Measurements from ENCODE around the gene ARHGAP42.

The ARHGAP42 gene

DNA sequence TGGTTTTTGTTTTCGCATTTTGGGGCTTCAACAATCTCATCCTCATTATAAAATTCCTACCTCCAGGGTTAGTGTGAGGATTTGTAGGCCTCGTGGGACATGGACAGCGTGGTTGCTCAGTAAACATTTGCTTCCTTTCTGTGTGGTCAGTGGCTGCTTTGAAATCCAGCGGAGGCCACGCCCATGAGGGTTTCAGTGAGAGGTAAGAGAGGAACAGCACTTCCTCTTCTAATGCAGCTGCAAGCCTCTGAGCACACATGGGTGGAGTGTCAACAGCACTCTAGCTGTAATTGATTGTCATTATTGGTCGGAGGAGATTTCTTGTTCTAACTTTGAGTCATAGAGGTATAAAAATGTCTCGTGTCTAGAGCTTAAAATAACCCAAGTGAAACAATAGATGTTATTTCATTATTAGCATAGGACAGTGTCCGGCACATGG, 6.0 kb upstream of the ARHGAP42 start:
- DNase-seq (ENCODE audit: low read depth in 2 of 2): no peak

DNA sequence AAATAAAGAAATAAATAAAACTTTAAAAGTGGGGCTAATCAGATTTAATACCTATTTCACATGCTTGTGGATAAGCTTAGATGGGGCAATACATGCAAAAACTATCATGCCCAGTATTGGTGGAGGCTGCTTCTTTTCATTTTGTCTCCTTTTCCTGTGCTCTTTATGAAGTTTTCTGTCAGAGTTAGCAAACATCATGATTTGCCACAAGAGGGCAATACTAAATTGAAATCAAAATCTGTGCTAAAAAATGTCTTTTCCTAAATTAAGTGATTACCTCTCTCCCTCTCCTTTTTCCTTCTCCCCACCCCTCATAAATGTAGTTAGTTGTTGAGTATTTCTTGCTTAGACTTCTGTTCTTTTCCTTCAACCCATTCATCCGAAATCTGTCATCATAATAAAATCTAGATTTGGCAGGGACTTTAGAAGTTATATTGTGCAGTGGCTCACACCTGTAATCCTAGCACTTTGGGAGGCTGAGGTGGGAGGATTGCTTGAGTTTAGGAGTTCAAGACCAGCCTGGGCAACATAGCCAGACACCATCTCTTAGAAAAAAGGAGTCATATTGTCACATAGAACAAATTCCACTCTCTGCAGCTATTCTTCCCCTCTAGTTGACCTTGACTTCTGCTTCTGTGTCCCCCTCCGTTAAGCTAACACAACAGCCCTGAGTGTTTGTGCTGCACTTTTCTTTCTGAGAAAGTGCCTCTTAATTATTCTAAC, 4.7 kb upstream of the ARHGAP42 start:
- DNase-seq (ENCODE audit: low read depth in 2 of 2): no peak

DNA sequence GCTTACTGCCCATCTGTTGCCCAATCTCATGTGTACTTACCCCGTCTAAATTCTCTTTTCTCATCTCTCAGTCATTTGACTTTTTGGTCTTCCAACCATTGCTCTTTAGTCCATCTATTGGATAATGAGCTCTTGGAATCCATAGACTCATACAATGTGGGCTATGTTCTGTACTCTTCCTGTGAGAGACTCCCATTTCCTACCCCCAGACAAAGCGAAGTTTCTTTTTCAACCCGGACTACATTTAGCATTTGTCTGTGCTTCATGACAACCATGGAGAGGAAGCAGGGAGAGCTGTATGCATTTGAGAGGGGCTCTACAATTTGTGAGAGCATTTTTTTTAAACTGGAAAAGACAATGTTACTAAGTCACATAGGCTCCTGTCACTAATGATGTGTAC, 4.0 kb upstream of the ARHGAP42 start:
- DNase-seq (ENCODE audit: low read depth in 2 of 2): no peak

DNA sequence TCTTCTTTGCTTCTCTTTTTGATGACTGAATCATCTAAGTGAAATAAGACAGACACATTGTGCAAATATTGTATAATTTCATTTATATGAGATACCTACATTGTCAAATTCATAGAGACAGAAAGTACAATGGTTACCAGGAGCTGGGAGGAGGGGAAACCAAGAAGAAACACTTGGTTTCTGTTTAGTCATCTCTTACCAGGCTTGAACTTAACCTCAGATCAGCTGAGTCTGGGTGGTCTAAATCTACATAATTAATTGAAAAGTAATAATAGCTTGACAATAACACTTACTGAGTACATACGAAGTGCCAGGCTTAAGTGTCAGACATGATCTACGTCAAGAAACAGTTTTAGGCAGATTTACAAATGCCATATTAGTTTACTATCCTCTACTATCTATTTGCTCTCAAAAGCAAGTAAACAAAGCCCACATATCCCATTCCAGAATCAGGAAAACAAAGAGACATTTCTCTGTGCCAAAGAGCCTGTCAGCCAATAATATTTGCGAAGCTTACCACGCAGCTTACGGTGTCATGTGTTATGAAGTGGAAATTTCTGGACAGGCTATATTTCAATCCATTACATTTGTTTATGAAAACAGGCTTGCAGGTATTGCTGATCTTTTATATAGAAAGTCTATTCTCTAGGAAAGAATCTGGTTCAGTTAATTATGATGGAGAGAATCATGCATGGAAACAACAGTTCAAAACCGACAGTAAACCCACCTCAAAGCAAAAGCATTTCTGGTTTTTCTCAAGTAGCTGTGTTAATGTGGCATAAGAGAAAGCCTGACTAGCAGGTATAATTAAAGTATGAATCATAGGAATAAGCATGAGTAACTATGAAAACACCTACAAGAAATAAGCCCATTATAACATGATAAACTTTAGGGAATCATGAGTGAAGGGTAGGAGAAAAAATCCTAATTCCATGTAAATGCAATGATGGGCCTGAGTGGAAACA, 2.7 kb upstream of the ARHGAP42 start:
- DNase-seq (ENCODE audit: low read depth in 2 of 2): no peak

DNA sequence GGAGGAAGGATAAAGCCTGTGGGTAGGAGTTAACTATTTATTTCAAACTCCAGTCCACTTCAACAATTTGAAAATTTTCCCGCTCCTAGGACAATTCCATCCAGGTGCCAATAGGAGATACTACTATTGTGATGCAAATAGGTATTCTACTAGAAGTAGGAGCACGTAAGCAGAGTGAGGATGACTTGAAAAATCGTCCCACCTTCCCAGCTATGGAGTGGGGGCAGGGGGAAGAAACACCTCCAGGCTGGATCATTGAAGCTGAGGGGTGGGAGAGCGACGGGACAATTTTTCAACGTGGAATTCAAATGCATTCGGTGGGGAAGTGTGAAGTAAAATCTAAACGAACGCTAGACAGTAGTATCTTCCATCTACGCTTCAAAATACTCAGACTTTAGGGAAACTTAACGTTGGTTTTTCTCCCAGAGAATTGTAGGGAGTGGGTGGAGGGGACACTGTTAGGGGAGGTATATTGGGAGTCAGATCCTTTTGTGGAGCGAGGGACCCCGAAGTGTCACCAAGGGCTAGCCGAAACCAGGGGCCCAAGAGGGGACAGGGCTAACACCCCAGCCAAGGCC, 523 bp upstream of the ARHGAP42 start:
- DNase-seq (ENCODE audit: low read depth in 2 of 2): no peak

DNA sequence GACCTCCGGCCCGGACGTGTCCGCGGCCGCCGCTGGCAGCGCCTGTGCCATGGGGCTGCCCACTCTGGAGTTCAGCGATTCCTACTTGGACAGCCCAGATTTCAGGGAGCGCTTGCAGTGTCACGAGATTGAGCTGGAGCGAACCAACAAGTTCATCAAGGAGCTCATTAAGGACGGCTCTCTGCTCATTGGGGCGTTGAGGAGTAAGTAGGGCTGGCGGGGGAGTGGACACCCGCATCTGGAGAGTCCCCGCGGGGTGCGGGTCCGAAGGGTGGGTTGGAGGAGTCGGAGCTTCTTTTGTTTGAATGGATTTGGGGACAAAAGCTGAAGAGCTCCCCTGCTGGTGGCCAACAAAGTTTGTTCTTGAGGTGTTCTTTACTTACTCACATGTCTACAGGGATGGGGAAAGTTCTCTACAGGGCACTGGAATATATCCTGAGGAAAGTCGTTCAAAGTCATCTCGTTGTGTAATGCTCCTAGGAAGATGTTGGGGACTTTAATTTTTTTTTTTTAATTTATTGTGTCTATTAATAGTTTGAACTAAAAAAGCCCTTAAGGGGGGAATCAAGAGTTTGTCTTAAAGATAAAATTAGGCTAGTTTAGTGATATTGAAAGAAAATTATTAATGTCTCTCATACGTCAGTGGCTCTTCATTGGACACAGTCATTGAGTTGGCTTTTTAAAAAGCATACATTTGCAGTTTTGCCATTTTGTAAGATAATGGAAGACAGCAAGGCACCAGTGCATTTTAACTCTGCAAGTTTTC, 725 bp downstream of the ARHGAP42 start:
- DNase-seq (ENCODE audit: low read depth in 2 of 2): no peak

DNA sequence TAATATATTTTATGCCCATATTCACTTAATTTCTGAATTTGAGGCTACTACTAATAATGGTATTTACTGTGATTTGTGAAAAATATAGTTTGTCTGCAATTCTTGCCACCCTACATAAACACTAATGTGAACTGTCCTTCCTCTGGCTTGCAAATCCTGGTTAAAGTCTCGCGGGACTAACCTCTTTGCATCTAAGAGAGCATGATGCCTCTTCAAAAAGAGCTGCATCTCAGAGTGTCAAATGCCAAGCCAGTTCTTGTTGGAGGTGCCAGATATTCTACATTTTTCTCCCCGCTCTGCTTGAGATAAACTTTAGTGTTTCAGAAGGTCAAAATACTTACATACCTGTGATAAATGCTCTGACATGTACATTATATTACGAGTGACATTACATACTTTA, 2.1 kb downstream of the ARHGAP42 start:
- no peak for DNase-seq (ENCODE audit: low read depth in 2 of 2)

DNA sequence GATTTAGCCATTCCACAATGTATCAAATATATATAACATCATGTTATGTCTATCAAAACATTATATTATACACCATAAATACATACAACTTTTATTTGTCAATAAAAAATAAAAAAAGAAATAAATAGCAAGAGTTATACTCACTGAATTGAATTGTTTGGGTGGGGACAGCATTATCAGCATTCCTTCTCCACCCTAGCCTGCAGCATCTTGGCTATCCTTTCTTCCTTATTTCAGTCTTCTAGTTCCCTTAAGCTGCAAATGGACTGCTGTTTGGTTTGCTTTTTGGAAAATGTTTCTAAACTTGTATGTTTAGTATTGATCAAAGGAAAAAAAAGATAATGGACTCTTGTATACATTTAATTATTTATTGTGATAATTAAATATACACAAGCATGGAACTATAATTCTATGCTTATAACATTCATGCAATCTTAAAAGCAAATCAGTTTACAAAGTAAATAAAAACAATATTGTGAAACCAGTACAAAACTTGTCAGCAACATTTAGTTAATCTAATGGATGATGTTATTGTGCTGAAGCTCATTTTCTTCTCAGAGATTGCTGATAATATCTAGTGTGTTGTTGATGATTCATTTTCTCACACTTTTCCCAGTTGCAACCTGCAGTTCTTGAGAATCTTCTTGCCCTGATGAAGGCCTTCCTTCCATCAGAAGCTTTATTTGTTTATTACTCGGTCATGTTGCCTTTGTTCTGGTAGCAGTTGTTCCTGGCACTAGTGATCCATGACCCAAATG, 5.0 kb downstream of the ARHGAP42 start:
- no peak for DNase-seq (ENCODE audit: low read depth in 2 of 2)

DNA sequence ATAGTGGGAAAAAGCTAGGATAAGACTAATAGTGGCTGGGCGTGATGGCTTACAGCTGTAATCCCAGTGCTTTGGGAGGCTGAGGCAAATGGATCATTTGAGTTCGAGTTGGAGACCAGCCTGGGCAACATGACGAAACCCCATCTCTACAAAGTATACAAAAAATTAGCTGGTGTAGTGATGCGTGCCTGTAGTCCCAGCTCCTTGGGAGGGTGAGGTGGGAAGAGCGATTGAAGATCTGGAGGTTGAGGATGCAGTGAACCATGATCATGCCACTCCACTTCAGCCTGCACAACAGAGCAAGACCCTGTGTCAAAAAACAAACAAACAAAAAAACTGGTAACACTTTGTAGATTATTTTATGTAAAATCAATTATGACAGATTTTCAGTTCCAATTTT, 8.8 kb downstream of the ARHGAP42 start:
- DNase-seq (ENCODE audit: low read depth in 2 of 2): no peak

DNA sequence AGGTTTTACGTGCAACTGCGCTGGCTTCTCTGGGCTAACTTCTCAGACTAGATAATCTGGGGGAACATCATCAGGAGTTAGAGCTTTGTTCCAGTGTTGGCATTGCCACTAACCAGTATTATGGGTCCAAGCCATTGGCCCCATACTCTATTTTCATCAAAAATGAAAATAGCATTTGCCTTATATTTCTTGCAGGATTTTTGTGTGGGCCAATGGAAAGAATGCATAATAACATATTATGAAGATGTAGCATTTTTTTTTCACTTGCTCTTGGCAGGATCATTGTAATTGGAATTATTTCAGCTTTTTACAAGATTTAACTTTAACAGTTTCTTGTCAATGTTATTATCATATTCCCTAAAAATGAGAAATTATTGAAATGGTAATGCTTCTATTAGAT, 16.1 kb downstream of the ARHGAP42 start:
- DNase-seq (ENCODE audit: low read depth in 2 of 2): no peak

DNA sequence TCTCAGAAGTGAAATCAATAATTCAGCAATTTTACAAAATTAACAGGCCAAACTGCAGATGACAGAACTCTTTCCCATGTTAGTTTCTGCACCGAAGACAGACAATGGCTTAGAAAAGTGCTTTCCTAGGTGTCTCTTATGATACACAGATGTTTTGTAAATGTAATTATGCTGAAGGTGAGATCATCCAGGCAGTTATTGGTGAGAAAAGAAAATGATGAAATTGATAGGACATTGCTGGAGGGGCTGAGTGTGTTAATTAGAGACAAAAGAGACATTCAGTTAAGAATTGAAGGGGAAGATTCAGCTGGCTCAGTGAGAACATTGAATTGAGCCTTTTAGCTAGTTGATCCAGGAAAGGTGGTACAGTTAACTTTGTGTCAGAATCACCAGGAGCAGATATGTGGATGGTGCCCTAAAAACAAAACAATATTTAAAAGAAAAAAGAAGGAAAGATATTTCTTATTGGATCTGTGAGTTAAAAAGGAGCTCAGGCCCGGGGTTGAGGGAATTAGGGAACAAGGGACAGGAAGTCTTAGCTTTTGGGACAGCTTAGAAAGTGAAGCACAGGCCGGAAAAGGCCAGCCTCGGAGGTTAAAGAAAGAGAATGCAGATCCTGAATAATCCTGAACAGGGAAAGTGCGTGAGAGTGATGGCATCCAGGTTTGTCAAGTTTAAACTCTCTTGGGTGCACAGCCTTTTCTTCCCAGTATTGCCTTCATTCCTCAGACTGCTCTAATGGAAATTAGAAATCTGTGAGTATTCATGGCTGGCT, 16.9 kb downstream of the ARHGAP42 start:
- no peak for DNase-seq (ENCODE audit: low read depth in 2 of 2)

DNA sequence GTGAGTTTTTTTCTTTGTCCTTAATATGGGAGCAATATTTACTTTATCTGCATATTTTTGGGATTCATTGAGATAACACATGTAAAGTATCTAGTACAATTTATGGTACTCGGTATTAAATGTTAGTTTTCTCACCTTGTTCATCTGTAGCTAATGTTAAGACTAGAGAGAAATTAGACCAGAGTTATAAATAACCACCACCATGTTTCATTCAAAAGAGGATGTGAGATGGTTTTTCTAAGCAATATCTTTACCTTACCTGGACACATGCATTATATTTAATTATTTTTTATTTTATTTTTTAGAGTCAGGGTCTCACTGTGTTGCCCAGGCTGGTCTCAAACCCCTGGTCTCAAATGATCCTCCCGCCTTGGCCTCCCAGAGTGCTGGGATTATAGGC, 18.4 kb downstream of the ARHGAP42 start:
- no peak for DNase-seq (ENCODE audit: low read depth in 2 of 2)

DNA sequence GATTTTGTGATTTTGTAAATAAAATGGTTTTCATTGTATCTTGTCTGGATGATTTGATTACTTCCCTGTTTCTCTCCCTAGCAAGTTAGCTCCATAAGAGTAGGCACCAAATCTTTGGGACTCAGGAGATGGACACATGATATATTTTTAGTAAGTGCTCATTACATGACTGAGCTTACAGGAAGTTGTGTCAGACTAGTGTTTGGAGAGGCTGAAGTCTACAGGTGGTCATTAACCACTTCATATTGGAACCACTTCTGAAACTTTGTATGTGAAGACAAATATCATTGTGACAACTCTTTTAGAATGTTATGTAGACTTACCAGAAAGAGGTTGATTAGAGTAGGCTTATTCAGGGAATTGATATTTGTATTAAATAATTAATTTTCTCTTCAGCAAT, 19.1 kb downstream of the ARHGAP42 start:
- DNase-seq (ENCODE audit: low read depth in 2 of 2): no peak

DNA sequence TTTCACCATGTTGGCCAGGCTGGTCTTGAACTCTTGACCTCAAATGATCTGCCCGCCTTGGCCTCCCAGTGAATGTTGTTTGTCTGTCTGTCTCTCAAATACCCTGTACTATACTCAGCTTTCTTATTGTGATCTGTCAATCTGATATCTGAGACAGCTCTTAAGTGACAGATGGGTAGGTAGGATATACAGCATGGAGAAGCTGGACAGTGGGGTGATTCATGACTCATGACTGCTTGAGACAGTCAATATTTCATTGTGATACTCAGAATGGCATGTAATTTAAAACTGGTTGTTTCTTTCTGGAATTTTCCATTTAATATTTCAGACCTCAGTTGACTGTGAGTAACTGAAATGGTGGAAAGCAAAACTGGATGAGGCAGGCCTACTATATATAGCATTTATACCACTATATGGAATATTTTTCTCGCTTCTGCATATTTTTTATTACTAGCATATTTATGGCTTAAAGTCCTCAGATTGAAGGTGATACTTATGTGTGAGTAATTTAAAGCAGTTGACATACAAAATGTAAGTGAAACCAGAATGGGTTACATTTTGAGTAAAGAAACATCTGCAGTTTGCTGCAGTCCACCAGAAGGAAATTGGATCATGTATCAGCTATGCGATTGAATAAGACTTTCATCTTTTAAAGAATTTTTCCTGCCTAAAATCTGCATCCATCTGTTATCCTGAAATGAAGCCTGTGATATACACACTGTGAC, 22.3 kb downstream of the ARHGAP42 start:
- DNase-seq (ENCODE audit: low read depth in 2 of 2): no peak

DNA sequence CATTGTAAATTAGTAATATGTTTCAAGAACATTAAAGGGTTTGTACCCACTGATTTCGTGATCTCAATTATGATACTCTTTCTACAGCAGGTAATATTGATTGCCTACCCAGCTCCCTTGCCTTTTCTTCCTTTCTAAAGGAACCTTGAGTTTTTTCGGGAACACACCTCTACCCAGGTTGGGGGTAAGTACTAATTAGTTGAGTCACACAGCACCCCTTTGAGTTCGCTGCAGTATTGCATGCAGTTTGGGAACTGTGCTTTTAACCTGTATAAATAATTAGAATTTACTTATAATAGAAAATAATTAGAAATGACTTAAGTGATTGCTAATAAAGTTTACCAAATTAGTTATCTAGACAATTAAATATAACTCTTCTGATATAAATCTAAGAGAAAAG, 24.9 kb downstream of the ARHGAP42 start:
- DNase-seq (ENCODE audit: low read depth in 2 of 2): no peak

DNA sequence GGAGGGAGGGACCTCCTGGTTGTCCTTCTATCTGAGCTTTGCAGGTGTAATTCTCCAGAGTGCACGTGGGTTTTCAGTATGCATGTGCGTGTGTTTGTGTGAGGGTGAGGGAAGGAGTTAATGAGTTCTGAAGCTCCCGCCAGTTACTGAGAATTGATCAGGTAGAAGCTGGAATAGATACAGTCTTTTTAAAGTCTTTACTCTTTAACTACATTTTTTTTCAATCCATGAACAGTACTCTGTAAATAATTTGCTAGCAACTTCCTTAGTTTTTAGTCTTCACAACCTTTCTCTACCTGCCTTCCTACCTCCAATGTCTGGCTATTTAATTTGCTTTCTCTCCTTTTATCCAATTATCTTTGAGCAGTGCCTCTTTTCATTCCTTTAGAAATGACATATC, 25.5 kb downstream of the ARHGAP42 start:
- DNase-seq (ENCODE audit: low read depth in 2 of 2): no peak

DNA sequence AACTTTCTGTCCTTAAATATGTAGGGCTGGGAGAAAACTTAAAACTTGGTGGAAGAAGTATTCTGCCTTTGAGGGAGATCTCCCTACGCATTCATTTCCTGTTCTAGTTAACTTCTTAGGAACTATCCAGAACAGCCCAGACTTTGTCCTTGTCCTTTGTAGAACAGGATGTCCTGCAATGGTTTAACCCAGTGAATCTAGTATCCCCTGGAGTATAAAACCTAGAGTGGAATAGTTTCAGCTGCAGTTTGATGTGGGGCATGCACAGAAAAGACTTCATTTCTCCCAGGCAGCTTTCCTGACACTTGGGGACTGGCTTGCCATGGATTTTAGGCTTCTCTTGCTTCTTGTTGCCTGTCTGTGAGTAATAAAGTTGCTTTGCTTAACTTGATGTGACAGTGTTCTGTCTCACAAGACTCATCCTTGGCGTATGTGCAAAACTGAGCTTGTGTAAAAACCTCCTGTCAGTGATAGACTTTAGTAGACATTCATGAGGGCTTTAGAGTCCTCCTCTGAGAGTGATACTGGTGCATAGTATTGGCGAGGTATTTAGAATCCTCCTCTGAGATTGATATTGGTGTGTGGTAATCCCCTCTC, 28.2 kb downstream of the ARHGAP42 start:
- no peak for DNase-seq (ENCODE audit: low read depth in 2 of 2)

DNA sequence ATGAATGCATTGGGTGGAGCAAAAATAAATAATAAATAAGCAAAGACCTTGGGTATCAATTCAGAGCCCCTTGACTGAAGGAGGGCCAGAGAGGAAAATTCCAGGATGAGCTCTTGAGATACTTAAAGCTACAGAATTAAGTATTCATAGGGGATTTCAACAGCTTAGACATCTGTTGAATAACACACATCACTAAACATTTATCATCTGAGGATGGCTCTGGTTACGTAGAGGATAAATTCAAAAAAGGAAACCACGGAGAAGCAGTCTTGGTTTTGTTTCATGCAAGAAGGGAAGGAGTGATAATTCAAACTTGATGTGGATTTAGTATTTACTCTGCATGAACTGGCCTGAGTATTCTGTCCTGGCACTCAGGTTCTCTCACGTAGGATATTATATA, 29.8 kb downstream of the ARHGAP42 start:
- no peak for DNase-seq (ENCODE audit: low read depth in 2 of 2)

DNA sequence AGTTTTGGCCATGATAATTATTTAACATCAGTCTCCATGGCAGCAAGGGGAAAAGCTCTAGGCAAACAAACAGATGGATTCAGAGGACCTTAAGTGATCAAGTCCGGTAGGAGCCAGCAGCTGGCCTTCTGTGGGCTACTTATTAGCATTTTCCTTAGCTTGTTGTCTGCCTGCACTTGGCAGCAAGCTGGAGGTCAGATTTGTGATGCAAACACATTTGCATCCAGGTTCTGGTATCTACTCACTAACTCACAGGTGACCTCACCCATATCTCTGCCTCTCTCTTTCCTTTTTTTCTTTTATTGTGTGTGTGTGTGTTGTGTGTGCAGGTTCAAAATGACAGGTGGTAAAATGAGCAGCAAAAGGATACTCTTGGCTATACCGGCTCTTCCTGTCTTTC, 32.3 kb downstream of the ARHGAP42 start:
- no peak for DNase-seq (ENCODE audit: low read depth in 2 of 2)

Measured in stimulated activated CD4-positive, alpha-beta T cell treated with anti-CD3 and anti-CD28 coated beads, Interleukin-1b, Interleukin-23, amount 100 ng/mL, for 4 hours (primary cell).